G401 (cell line): ENCODE results near the gene KRTAP5-6. TPM values are rescaled to one million over a fixed set of nuclear protein-coding genes. Genes with fewer than 3 reads are reported as not detected.
A peak's percentile ranks its signal among the peaks of the same experiment; 100 is the strongest.

Source experiments
- DNase-seq: peaks from one replicate; pipeline ENCODE4 v3.0.0-alpha.2; 2015; ENCODE audit warnings: low spot score
- in situ Hi-C: cut with HindIII; loops from 2 replicates; pipeline ENCODE4 v1.10.0; 2016; ENCODE audit warnings: low sequenced_read_pairs, mixed read lengths
- total RNA-seq: library from RNA; depleted of rRNA; stranded (reverse); fragments of >200 nt; shearing (Covaris generic); gene quantifications from 2 replicates; pipeline ENCODE4 v1.2.3, GENCODE V29; 2014

The KRTAP5-6 gene
- total RNA-seq, 1 experiment from 2014 or later, result not detected

- in situ Hi-C loops, result no loop called here
Measured at GRCh38 chr11:1694064-1694845, 2.7 kb upstream of the KRTAP5-6 start.

DNA sequence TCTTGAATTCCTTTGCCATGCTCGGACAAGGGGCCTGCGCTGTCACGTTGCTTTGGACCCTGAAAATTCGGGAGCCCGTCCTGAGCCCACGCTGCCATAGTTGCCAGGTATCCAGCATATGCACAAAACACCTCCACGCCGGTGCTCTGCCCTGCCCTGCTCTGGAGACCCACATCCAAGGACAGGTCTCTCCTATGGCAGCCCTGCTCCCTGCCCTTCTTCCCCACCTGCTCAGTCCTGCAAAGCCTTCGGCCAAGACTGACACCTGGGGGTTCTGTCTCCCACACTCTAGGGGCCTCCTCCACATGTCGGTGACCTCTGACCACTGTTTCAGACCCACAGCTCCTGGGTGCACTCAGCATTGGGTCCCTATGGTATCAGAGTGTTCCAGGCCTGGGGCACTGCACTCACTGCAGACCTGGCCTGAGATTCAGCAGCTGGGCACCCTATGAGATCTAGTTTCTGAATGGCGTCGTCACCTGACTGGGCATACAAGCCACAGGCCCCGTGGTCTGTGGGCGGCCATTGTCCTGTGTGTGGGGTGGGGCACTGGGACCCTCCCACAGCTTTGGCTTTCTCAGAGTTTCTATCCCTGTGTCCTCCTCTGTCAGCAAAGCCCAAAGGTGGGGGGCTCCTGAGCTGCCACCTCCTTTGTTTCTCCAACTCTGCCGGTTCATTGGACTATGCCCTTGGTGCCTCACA is 2.0 kb upstream of the KRTAP5-6 start:
- in situ Hi-C loops, result no loop called here
- no peak for DNase-seq

More at GRCh38 chr11:1694064-1694845, 2.7 kb upstream of the KRTAP5-6 start:
- peak; percentile 84 for DNase-seq

DNA sequence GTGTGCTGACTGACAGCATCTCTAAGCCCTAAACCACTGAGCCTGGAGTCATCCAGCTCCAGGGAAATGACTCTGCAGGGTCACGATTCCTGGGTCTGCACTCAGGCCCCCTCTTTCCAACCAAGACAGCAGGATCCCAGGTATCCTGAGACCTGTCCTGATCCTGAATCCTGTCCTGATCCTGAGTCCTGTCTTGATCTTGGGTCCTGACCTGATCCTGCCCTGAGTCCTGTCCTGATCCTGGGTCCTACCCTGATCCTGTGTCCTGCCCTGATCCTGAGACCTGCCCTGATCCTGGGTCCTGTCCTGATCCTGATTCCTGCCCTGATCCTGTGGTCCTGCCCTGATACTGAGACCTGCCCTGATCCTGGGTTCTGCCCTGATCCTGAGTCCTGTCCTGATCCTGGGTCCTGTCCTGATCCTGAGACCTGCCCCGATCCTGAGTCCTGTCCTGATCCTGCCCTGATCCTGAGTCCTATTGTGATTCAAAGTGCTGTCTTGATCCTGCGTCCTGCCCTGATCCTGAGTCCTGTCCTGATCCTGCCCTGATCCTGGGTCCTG is 1.4 kb upstream of the KRTAP5-6 start:
- in situ Hi-C loops, result no loop called here
- DNase-seq, result no peak

DNA sequence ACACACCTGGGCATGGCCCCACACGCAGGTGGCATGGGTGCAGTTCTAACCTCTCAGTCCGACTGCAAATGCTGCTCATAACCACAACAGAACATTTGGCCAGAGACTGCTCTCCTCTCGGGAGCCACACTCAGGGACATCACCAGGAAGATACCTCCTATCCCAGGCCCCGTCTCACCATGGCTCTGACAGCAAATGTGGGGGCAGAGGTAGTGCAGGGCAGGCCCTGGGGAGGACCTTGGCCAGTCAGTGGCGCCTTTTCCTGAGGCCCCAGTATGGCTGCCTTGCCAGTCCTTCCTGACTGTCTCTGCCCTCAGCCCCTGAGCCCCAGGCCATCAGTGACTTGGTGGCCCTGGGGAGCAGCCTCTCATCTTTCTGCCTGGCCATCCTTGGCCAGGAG is 2.8 kb downstream of the KRTAP5-6 start:
- DNase-seq, result no peak
- in situ Hi-C loops, result no loop called here

DNA sequence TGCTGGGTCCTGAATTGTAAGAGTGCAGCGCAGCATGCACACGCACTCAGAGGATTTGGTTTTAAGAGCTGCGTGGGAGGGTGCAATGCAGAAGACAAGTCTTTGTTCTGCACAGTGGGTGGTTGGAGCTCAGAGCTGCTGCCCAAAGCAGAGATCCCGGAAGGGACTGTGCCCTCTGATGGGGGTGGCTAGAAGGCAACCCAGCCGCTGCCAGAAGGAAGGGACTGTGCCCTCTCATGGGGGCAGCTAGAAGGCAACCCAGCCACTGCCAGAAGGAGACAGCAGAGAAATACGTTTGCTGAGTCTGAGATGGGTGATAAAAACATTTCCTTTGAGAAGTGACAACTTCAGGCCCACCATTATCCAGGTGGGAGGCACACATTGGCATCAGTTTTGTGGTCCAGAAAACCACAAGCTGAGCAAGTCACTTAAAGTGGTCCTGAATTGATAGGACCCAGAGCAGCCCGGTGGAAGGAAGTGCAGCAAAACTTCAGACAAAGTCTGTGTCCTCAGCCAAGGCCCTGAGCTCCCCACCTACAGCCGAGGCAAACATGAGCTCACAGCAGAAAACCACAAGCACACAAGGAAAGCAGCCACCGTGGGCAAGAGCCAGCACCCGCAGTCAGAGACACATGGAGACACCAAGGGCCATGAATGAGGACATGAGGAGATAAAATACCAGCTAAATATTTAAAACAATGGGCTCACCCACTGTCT is 4.3 kb downstream of the KRTAP5-6 start:
- in situ Hi-C loops, result no loop called here
- no peak for DNase-seq

- in situ Hi-C loops, result no loop called here
- no peak for DNase-seq
Measured at GRCh38 chr11:1702506-1702905, 5.5 kb downstream of the KRTAP5-6 start.

- in situ Hi-C loops, result no loop called here
- no peak for DNase-seq
Measured at GRCh38 chr11:1703146-1703545, 6.2 kb downstream of the KRTAP5-6 start.

DNA sequence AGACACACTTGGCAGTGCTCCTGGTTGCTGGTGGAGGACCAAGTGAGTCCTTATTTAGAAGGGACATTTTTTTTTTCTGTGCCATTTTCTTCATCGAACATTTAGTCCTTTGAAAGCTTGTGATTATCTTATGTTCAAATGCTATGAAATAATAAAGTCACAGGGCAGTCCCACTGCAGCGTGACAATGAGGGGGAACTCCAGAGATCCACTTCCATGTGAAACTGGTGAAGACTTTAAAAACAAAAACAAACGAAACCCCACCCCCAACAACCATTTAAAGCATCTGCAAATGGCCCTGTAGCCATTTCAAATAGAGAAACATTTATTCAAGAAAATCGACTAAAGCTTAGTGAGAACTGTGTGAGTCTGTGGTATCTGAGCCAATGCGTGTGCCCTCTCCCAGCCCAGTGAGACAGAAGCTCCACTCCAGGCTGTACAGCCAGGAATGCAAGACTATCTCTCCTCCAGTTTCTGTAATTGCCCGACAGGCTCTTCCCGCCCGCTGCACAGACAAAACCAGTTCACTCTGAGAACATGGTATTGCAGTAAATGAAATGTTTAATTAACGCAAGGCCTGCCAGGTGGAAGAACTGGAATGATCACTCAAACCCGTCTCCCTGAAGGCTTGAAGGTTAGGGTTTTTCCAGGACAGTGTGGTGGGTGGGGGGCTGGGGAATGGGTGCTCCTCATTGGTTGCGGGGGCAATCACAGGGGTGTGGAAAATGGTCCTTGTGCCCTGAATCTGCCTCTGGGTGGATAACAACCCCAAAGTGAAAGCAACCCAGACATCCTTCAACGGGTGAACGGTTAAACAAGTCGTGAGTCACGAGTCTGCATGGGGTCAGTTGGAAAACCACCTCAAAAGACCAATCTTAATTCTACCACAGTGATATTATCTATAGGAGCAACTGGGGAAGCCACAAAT is 8.4 kb downstream of the KRTAP5-6 start:
- in situ Hi-C loops, result no loop called here
- DNase-seq, result no peak

DNA sequence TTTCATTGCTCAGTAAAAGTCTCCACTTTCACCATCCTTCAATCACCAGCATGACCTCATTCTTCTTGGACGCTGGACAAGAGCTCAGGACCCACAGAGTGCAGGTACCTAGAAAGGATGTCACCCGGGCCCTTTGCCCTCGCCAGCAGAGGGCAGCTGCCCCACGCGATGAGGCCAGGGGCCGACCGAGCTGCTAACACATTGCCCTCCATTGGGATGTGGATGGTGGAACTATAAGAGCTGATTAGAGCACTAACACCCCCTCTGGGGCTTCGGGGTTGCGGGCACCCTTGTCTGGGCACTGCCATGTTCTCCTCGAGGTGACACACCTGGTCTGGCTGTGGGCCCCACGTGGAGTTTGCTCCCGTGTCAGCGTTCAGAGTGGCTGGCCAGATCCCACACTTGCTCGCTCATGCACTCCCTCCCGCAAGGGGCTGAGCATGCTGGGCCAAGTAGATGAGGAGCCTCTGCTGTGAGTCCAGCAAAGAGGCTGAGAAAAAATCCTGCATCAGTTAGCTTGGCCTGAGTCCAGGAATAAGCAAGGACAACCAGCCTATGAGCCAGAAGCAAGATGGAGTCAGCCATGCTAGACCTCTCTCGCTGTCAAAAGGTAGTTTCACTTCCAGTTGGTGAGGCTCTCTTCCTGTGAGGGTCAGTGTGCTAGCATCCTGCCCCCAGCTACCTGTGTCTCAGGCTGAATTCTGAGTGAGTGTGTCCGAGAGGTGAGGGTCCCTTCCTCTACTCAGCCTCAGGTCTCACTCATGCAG is 9.8 kb downstream of the KRTAP5-6 start:
- in situ Hi-C loops, result no loop called here
- DNase-seq, result no peak

DNA sequence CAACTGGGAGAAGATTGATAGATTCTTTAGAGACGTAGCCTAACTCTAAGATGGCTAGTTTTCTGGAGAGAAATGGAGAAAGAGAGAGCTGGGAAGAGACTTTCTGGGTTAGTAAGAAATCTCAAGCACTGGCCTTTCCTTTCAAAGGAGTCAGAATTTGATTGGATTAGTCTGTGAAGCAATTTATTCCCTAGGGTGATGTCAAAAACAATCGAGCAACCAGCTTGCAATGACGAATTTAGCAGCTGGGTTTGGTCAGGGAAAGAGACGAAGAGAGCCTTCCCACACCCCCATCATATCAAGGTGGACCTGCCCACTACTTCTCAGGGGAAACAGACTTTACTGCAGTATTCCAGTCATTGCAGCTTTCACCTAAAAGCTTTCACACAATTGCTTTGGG is 10.8 kb downstream of the KRTAP5-6 start:
- in situ Hi-C loops, result no loop called here
- DNase-seq, result no peak

DNA sequence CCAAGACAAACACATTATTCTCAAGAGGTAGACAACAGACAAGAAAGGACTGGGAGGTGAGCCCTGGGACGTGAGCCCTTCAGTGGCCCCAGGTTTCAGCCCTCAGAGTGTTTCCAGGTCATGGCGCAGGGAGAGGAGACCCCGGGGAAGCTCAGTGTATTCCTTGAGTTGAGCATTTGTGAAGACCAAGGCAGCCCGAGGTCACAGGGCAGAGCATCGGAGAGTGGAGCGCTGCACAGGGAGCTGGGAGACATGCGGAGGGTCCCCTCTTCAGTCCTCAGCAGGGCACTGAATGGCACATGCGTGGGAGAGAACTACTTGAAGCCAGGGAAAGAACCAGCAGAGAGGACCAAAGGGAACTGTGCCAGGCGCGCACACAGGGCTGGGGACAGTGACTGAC is 11.7 kb downstream of the KRTAP5-6 start:
- in situ Hi-C loops, result no loop called here
- DNase-seq, result no peak

GRCh38 chr11:1714908-1715885 is 18.2 kb downstream of the KRTAP5-6 start:
- no peak for DNase-seq
- in situ Hi-C loops, result no loop called here

DNA sequence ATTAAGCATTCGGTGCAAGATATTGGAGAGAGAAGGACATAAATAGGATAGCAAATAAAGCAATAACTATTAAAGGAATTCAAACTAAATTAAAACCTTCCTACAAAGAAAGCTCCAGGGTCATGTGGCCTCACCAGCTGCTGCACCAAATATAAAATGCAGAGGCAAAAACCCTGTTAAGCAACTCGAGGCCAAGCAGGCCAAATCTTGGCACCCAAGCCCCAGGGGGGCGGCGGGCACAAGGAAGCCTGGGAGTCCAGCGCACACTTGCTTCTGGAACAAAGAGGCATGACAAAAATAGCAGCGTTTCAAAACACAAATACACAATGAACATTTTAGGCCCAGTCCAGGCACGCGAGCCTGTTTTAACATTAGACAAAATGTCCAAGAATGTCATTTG is 20.8 kb downstream of the KRTAP5-6 start:
- in situ Hi-C loops, result no loop called here
- no peak for DNase-seq

DNA sequence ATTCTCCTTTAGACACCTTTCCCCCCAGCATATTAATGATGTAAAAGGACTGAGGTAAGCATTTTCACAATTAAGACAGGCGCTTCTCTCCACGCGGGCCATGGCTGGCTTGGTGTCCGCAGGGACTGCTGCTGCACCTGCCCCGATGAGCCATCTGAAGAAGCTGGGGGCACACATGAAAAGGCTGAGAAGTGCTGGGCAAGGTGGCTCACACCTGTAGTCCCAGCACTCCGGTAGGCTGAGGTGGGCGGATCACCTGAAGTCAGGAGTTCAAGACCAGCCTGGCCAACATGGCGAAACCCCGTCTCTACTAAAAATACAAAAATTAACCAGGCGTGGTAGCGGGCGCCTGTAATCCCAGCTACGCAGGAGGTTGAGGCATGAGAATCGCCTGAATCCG is 21.3 kb downstream of the KRTAP5-6 start:
- in situ Hi-C loops, result no loop called here

GRCh38 chr11:1719781-1720180 is 22.8 kb downstream of the KRTAP5-6 start:
- in situ Hi-C loops, result no loop called here
- no peak for DNase-seq

More for the DNA sequence above, 21.3 kb downstream of the KRTAP5-6 start:
- no peak for DNase-seq

GRCh38 chr11:1727096-1727690 is 30.2 kb downstream of the KRTAP5-6 start:
- DNase-seq, result no peak
- in situ Hi-C loops, result no loop called here

GRCh38 chr11:1727861-1728260 is 30.9 kb downstream of the KRTAP5-6 start:
- in situ Hi-C loops, result no loop called here
- DNase-seq, result no peak
